ENCODE measurements around the gene TAF5L. TPM values are rescaled to one million over a fixed set of nuclear protein-coding genes. Genes with fewer than 3 reads are reported as not detected.

TAF5L gene
- total and polyA plus RNA-seq, 2 of the 13 experiments (the other 11 are each of a cell fraction or from before 2014, with no cell fraction given): 10.8 to 18.2 TPM

GRCh38 chr1:229641306-229641705, 15.4 kb upstream of the TAF5L start (continued):
- TF ChIP-seq ELK4 (CRISPR knock-in tag; IDR thresholded peaks at IDR 0.05; ENCODE audit: borderline replicate concordance) (no peak), ZNF430 (CRISPR knock-in tag; IDR thresholded peaks at IDR 0.05) (no peak)

- ChIA-PET CTCF (ENCODE audit: low intra/inter-chr PET ratio, low total read pairs) (no interaction called here), POLR2A (no interaction called here)
- 97% methylated on average over 12 of the region's 12 CpGs for WGBS (ENCODE audit: low lambda C conversion rate)
- Histone ChIP-seq H3K27me3 (ENCODE audit: control insufficient read depth in 1 of 2, insufficient read depth in 2 of 2, low read length in 2 of 2) (no peaks in the 10 kb centered on the region), H3K9me3 (ENCODE audit: low read length) (no peaks in the 10 kb centered on the region), H3K4me1 (ENCODE audit: insufficient read depth, low read length) (no peaks in the 10 kb centered on the region), H3K9ac (ENCODE audit: insufficient read depth, low read depth, low read length) (no peak overlapping the region), H2AFZ (ENCODE audit: low read length) (no peak overlapping the region), H4K20me1 (ENCODE audit: insufficient read depth, low read length) (no peaks in the 10 kb centered on the region), H3K79me2 (ENCODE audit: insufficient read depth, low read length) (peaks cover 4% of the 10 kb centered on the region), H3K36me3 (replicated peaks in 1 of 2; ENCODE audit: control insufficient read depth in 1 of 2, insufficient read depth in 2 of 2, low read length in 2 of 2) (peaks cover 19 to 66% of the 10 kb centered on the region in 2 experiments), H3K4me2 (ENCODE audit: low read depth, low read length) (no peak overlapping the region), H3K4me3 (replicated peaks in 1 of 3; ENCODE audit: insufficient read depth in 1 of 3, low read depth in 2 of 3, low read length in 3 of 3) (no peak overlapping the region), H3K27ac (ENCODE audit: extremely low read length, insufficient read depth, low read length) (no peak overlapping the region)
- no peak for TF ChIP-seq ZSCAN25 (CRISPR knock-in tag; IDR thresholded peaks at IDR 0.05)
- intact Hi-C loops (cut with micrococcal nuclease; ENCODE audit: unreplicated experiment) (no loop called here), in situ Hi-C loops (cut with HindIII; ENCODE audit: extremely low pct_ligation_motif_present, low pct_unique_long_range_greater_than_20kb) (no loop called here)
- DNase-seq (ENCODE audit: low spot score): no peak
- no TSS peak for BruUV-seq (replicated peaks)
- FAIRE-seq: no peak
- ATAC-seq: no peak
Observed at GRCh38 chr1:229640455-229640854, 14.5 kb upstream of the TAF5L start.

GRCh38 chr1:229637746-229638145, 11.8 kb upstream of the TAF5L start:
- POLR2A ChIA-PET: no interaction called here
- ATAC-seq: no peak

More at GRCh38 chr1:229637746-229638145, 11.8 kb upstream of the TAF5L start:
- Histone ChIP-seq H4K20me1 (ENCODE audit: insufficient read depth, low read length) (no peaks in the 10 kb centered on the region), H3K4me2 (ENCODE audit: low read depth, low read length) (no peak overlapping the region), H3K27ac (ENCODE audit: extremely low read length, insufficient read depth, low read length) (no peak overlapping the region), H3K79me2 (ENCODE audit: insufficient read depth, low read length) (peaks cover 4% of the 10 kb centered on the region), H3K27me3 (ENCODE audit: control insufficient read depth in 1 of 2, insufficient read depth in 2 of 2, low read length in 2 of 2) (no peaks in the 10 kb centered on the region), H3K4me3 (replicated peaks in 1 of 3; ENCODE audit: insufficient read depth in 1 of 3, low read depth in 2 of 3, low read length in 3 of 3) (no peak overlapping the region), H3K9me3 (ENCODE audit: low read length) (no peaks in the 10 kb centered on the region), H3K36me3 (replicated peaks in 1 of 2; ENCODE audit: control insufficient read depth in 1 of 2, insufficient read depth in 2 of 2, low read length in 2 of 2) (peaks cover 17 to 57% of the 10 kb centered on the region in 2 experiments), H3K4me1 (ENCODE audit: insufficient read depth, low read length) (no peaks in the 10 kb centered on the region), H3K9ac (ENCODE audit: insufficient read depth, low read depth, low read length) (no peak overlapping the region), H2AFZ (ENCODE audit: low read length) (no peak overlapping the region)
- no TSS peak for BruUV-seq (replicated peaks)
- CTCF ChIA-PET (ENCODE audit: low intra/inter-chr PET ratio, low total read pairs): no interaction called here
- no peak for DNase-seq (ENCODE audit: low spot score)
- intact Hi-C loops (cut with micrococcal nuclease; ENCODE audit: unreplicated experiment): no loop called here
- 95% methylated on average over 10 of the region's 12 CpGs for WGBS (ENCODE audit: low lambda C conversion rate)
- no peak for FAIRE-seq
- in situ Hi-C loops (cut with HindIII; ENCODE audit: extremely low pct_ligation_motif_present, low pct_unique_long_range_greater_than_20kb): no loop called here
- TF ChIP-seq KDM3A (CRISPR knock-in tag; IDR thresholded peaks at IDR 0.05; ENCODE audit: low read depth): no peak
- TF ChIP-seq ZNF431 (CRISPR knock-in tag; IDR thresholded peaks at IDR 0.05; ENCODE audit: borderline replicate concordance, low read depth): no peak
- no peak for TF ChIP-seq TCF7L2 (IDR thresholded peaks at IDR 0.05; ENCODE audit: low read depth, low read length)
- no peak for TF ChIP-seq ZNF33B (CRISPR knock-in tag; IDR thresholded peaks at IDR 0.05)
- no peak for TF ChIP-seq SMYD3 (CRISPR knock-in tag; IDR thresholded peaks at IDR 0.05)
- TF ChIP-seq ZNF704 (CRISPR knock-in tag; IDR thresholded peaks at IDR 0.05; ENCODE audit: borderline replicate concordance): no peak
- no peak for TF ChIP-seq ZBTB26 (CRISPR knock-in tag; IDR thresholded peaks at IDR 0.05; ENCODE audit: borderline replicate concordance)
- no peak for TF ChIP-seq PHF20 (CRISPR knock-in tag; IDR thresholded peaks at IDR 0.05)
- TF ChIP-seq FOXK2 (IDR thresholded peaks at IDR 0.05): no peak
- TF ChIP-seq ZNF557 (CRISPR knock-in tag; IDR thresholded peaks at IDR 0.05): no peak
- no peak for TF ChIP-seq ATF2 (CRISPR knock-in tag; IDR thresholded peaks at IDR 0.05)
